OCI-LY7 (cell line): ENCODE data around the gene KPNA1.

ENCODE experiments used
- EZH2phosphoT487 ChIP-seq: fragments of 200-600 bp; sonication (generic); IDR thresholded peaks from 2 replicates; pipeline ENCODE4 v1.6.1; 2018; ENCODE audit warnings: low read depth, borderline replicate concordance, mild to moderate bottlenecking, mixed run types, antibody characterized with exemption, low read length, moderate library complexity, mixed read lengths
- TF ChIP-seq, protein P1 (sequence below): fragments of 200-600 bp; sonication (generic); conservative IDR thresholded peaks from 2 replicates; pipeline ENCODE4 v1.5.1; 2014; ENCODE audit warnings: mild to moderate bottlenecking, antibody characterized with exemption, low read length, moderate library complexity, mixed read lengths

DNA sequence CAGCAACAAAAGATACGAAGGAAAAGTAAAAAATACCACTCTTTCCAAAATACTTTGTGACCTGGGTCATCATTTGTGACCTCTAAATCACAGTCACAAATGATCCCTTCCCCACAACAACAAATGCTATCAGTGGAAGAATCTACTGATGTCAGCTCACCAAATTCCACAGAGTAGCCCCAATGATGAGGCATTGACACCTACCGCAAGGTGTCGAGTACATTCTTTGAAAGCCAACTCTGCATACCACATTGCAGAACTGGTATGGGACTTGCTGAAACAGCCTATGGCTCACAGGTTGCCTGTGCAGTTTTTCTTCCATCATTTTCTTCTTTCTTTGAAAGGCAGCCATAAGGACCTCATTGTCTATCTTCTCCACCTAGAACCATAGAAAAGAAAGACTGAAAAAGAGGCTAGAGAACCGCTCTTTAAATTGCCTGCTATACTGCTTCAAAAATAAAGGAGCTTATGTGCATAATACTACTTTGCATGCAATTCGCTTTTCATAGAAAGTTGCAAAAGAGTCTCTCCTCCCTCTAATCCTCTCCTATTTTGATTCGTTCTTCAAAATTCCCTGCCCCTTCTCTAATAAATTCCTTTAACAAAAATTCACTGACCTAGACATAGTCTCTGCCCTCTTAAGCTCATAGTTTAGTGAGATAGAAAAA, 21.4 kb upstream of the KPNA1 start:
- TF ChIP-seq, protein P1, sequence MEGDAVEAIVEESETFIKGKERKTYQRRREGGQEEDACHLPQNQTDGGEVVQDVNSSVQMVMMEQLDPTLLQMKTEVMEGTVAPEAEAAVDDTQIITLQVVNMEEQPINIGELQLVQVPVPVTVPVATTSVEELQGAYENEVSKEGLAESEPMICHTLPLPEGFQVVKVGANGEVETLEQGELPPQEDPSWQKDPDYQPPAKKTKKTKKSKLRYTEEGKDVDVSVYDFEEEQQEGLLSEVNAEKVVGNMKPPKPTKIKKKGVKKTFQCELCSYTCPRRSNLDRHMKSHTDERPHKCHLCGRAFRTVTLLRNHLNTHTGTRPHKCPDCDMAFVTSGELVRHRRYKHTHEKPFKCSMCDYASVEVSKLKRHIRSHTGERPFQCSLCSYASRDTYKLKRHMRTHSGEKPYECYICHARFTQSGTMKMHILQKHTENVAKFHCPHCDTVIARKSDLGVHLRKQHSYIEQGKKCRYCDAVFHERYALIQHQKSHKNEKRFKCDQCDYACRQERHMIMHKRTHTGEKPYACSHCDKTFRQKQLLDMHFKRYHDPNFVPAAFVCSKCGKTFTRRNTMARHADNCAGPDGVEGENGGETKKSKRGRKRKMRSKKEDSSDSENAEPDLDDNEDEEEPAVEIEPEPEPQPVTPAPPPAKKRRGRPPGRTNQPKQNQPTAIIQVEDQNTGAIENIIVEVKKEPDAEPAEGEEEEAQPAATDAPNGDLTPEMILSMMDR, result no peak
- TF ChIP-seq EZH2phosphoT487, result no peak
